GM12801 (cell line): ENCODE results near the gene ZDHHC16.

Experiments used
- TF ChIP-seq, protein P1 (sequence below): IDR thresholded peaks from one replicate; pipeline ENCODE4 v1.5.1; 2011; ENCODE audit warnings: control low read depth; ENCODE audit not compliant: insufficient read length; ENCODE audit errors: extremely low read depth

ZDHHC16 gene

DNA sequence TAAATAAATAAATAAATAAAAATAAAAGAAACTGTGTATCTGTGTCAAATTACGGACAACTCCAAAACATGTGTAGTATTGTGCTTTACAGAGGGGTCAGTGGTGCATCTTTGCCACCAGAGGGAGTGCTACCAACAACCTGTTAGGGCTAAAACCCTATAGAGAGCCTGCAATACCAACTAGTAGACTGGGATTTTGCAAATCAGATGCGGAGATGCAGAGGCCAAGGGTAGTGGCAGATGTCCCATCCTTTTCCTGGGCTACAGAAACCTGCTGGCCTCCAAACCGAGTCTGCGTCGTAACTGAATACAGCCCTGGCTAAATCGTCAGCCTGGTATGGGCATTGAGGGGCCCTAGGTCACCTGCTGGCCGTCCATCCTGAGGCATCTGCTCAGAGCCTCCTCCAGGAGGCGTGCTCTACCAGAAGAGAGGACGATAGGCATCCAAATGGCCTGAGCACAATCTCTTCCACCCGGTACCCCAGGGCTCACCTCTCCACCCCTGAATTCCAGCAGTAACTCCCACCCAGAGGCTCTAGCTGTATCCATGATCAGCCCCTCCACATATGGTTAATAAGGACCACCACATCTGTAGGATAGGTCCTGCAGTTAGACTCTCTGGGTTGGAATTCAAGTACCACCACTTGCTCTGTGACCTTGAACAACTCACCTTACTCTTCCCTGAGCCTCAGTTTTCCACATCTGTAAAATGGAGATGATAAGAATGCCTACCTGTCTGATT, 38.6 kb upstream of the ZDHHC16 start:
- TF ChIP-seq, protein P1, sequence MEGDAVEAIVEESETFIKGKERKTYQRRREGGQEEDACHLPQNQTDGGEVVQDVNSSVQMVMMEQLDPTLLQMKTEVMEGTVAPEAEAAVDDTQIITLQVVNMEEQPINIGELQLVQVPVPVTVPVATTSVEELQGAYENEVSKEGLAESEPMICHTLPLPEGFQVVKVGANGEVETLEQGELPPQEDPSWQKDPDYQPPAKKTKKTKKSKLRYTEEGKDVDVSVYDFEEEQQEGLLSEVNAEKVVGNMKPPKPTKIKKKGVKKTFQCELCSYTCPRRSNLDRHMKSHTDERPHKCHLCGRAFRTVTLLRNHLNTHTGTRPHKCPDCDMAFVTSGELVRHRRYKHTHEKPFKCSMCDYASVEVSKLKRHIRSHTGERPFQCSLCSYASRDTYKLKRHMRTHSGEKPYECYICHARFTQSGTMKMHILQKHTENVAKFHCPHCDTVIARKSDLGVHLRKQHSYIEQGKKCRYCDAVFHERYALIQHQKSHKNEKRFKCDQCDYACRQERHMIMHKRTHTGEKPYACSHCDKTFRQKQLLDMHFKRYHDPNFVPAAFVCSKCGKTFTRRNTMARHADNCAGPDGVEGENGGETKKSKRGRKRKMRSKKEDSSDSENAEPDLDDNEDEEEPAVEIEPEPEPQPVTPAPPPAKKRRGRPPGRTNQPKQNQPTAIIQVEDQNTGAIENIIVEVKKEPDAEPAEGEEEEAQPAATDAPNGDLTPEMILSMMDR = peak; percentile 63

DNA sequence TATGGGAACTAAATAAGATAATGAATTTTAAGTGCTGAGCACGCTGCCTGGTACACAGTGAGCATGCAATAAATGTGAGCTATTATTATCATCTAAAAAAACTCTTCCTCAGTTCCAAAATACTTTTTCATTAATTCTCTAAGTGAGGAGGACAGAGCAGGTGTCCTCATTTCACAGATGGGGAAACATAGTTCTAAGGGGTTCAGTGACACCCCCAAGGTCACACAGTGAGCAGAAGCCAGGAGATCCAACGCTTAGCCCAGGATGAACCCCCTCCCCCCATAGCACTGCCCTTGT, 38.1 kb upstream of the ZDHHC16 start:
- TF ChIP-seq, protein P1 = no peak

- TF ChIP-seq, protein P1 = no peak
Measured at GRCh38 chr10:97408496-97408992, 37.4 kb upstream of the ZDHHC16 start.

DNA sequence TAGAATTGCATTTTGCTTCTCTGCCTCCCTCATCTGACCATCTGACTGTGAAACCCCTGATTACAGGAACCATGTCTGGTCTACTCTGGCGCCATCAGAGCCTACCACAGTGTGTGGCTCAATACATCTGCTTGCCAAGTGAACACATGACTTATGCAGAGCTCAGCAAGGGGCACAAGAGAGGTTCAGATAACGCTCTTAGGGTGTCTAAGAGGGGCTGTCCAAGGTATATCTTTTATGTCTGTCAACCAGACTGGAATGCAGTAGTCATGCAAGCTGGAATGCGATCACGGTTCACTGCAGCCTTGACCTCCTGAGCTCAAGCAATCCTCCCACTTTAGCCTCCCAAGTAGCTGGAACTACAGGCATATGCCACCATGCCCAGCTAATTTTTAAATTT, 34.6 kb upstream of the ZDHHC16 start:
- TF ChIP-seq, protein P1 = no peak

- TF ChIP-seq, protein P1 = no peak
Measured at GRCh38 chr10:97412891-97413304, 33.1 kb upstream of the ZDHHC16 start.

DNA sequence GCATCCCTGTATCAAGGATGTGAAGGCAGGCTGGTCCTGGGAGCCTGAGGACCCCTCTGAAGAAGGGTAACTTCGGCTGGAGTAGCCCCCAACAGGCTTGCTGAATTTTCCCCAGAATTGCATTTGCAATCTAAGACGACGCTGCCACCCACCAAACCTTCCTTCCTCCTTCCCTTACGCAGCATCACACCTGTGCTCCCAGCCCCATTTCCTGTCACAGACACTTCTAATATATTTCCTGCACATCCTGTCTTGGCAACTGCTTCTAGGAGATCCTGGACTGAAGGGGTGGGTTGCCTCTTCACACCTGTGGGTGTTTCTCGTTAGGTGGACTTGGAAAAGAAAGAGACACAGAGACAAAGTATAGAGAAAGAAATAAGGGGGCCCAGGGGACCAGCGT, 29.4 kb upstream of the ZDHHC16 start:
- TF ChIP-seq, protein P1 = no peak

- TF ChIP-seq, protein P1 = no peak
Measured at GRCh38 chr10:97425964-97426775, 19.8 kb upstream of the ZDHHC16 start, which contains the start of gene PGAM1. TSS of gene PGAM1 (plus strand) at chr10:97426191. CDS start at chr10:97426308, 117 bp downstream.
